Panc1 (cell line): ENCODE data around the gene FBLN2. TPM values are rescaled to one million over a fixed set of nuclear protein-coding genes. Genes with fewer than 3 reads are reported as not detected.

ENCODE experiments used
- ATAC-seq: fragments of 200-7000 bp; cut with Tn5 transposase; 2 replicates; pipeline ENCODE4 v1.9.1; 2020; ENCODE audit warnings: mild to moderate bottlenecking, moderate library complexity
- BruUV-seq: library from RNA; stranded (reverse); fragments of 400-500 nt; replicated peaks from 2 replicates; lab custom pipeline; 2021; lab: Mats Ljungman, UMichigan
- CTCF ChIA-PET: fragments of 300-600 bp; sonication (Branson Sonifier 250); formaldehyde crosslinking; loops from one replicate; lab custom pipeline; 2022; ENCODE audit warnings: antibody characterized with exemption; lab: Charles Lee
- POLR2A ChIA-PET: fragments of 300-600 bp; sonication (Branson Sonifier 250); formaldehyde crosslinking; loops from one replicate; lab custom pipeline; 2022; ENCODE audit warnings: antibody characterized with exemption; lab: Charles Lee
- DNase-seq: peaks from one replicate; pipeline ENCODE4 v3.0.0-alpha.2; 2010; ENCODE audit warnings: low read depth, low spot score
- H3K27ac ChIP-seq: 2 replicates; pipeline ENCODE4 v1.5.1; 2011; ENCODE audit warnings: mild to moderate bottlenecking, low read length, inconsistent platforms
- H3K27me3 ChIP-seq: fragments of 200-500 bp; sonication (Bioruptor generic); 2 replicates; pipeline ENCODE4 v1.6.0; 2014; ENCODE audit warnings: low read length, inconsistent platforms; ENCODE audit not compliant: control insufficient read depth, insufficient read depth
- H3K36me3 ChIP-seq: fragments of 200-500 bp; sonication (Bioruptor generic); 2 replicates; pipeline ENCODE4 v1.5.1; 2014; ENCODE audit warnings: inconsistent platforms, mild to moderate bottlenecking, low read length, moderate library complexity; ENCODE audit not compliant: control insufficient read depth, insufficient read depth
- H3K4me1 ChIP-seq: 2 replicates; pipeline ENCODE4 v1.5.1; 2011; ENCODE audit warnings: inconsistent platforms, mild to moderate bottlenecking, low read length, moderate library complexity; ENCODE audit not compliant: control insufficient read depth, insufficient read depth
- H3K4me3 ChIP-seq, 2 experiments: 2 replicates each; pipeline ENCODE4 v1.5.1; 2011 to 2012; ENCODE audit warnings: low read depth in 2 of 2, low read length in 2 of 2, mild to moderate bottlenecking in 2 of 2, inconsistent platforms in 1 of 2, moderate library complexity in 1 of 2
- H3K9me3 ChIP-seq: fragments of 200-500 bp; sonication (Bioruptor generic); 2 replicates; pipeline ENCODE4 v1.5.1; 2014; ENCODE audit warnings: low read depth, mild to moderate bottlenecking, inconsistent platforms, low read length, moderate library complexity; ENCODE audit not compliant: control insufficient read depth, insufficient read depth
- CTCF ChIP-seq: fragments of 450-650 bp; IDR thresholded peaks from 2 replicates; pipeline ENCODE4 v1.5.1; 2017; ENCODE audit warnings: mild to moderate bottlenecking
- POLR2AphosphoS5 ChIP-seq: IDR thresholded peaks from 2 replicates; pipeline ENCODE4 v1.6.1; 2012; ENCODE audit warnings: mild to moderate bottlenecking, low read depth, low read length, moderate library complexity
- SIN3A ChIP-seq: IDR thresholded peaks from 2 replicates; pipeline ENCODE4 v1.6.1; 2012; ENCODE audit warnings: low read depth, mild to moderate bottlenecking, low read length, moderate library complexity, borderline replicate concordance; ENCODE audit not compliant: insufficient read depth
- TCF7L2 ChIP-seq: IDR thresholded peaks from 2 replicates; pipeline ENCODE4 v1.6.1; 2011; ENCODE audit warnings: mild to moderate bottlenecking, low read depth, low read length, inconsistent platforms
- in situ Hi-C: cut with HindIII; loops from 2 replicates; pipeline ENCODE4 v1.10.0; 2016; ENCODE audit warnings: low sequenced_read_pairs, low pct_unique_long_range_greater_than_20kb
- intact Hi-C: fragments of 100-400 bp; cut with micrococcal nuclease; formaldehyde crosslinking; loops from one replicate; pipeline ENCODE4 v1.10.0; 2022; ENCODE audit not compliant: unreplicated experiment
- total RNA-seq: library from RNA; stranded (reverse); gene quantifications from one replicate; pipeline ENCODE4 v1.2.1, GENCODE V29; 2021; ENCODE audit not compliant: unreplicated experiment
- TF ChIP-seq, protein P1 (sequence below), 2 experiments: IDR thresholded peaks; 2 replicates each; pipeline ENCODE4 v1.6.1; 2011 to 2012; ENCODE audit warnings: low read depth in 2 of 2, control low read depth in 1 of 2, low read length in 1 of 2, mild to moderate bottlenecking in 1 of 2, moderate library complexity in 1 of 2; ENCODE audit not compliant: insufficient read depth in 1 of 2

The FBLN2 gene
- total RNA-seq, 1 experiment from 2014 or later, result 0.44 TPM

DNA sequence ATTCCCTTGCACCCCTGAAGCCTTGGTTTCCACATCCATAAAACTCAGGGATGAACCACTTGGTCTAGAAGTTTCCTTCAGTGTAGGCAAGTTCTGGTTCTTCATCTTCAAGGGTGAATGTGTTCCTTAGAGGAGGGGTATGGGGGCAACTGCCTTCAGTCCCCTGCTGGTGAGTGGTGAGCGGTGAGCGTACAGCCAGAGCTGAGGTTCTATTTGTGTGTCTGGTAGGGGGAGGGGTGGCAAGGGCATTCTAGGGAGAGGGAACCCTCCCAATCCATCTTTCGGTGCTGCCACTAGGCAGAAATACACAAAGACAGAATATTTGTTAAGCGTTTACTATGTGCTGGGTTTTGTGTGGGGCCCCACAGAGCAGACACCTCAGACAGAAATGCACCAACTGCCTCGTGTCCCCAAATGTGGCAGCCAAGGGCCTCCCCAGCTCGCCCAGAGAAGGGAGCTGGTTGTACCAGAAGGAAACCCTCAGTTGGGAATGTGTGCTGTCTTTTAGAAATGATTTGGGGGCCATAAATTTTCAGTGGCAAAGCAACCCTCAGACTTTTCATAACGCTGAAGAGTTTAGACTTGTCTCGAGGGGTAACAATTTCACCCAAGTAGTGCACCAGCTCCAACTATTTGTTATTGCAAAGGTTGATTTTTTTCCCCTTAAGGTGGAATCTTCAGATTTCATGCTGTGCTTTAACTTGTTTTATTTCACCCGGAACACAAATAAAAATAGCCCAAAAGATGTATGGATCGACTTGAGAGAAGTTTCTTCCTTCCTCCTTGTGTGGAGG lies 137.6 kb downstream of the FBLN2 start:
- DNase-seq (no peak), ATAC-seq (no peak)
- intact Hi-C loops, result no loop called here
- no peak for TF ChIP-seq SIN3A
- Histone ChIP-seq H3K4me3 (no peak overlapping the region), H3K36me3 (no peaks in the 10 kb centered on the region), H3K27me3 (no peaks in the 10 kb centered on the region; the same call in 1 of the 2 replicates), H3K27ac (no peak overlapping the region), H3K9me3 (no peaks in the 10 kb centered on the region), H3K4me1 (no peaks in the 10 kb centered on the region)
- CTCF ChIA-PET, result no interaction called here
- in situ Hi-C loops, result no loop called here
- POLR2A ChIA-PET, result no interaction called here
- no TSS peak for BruUV-seq

- TF ChIP-seq CTCF, result no peak
- TF ChIP-seq TCF7L2, result no peak
- TF ChIP-seq, protein P1, sequence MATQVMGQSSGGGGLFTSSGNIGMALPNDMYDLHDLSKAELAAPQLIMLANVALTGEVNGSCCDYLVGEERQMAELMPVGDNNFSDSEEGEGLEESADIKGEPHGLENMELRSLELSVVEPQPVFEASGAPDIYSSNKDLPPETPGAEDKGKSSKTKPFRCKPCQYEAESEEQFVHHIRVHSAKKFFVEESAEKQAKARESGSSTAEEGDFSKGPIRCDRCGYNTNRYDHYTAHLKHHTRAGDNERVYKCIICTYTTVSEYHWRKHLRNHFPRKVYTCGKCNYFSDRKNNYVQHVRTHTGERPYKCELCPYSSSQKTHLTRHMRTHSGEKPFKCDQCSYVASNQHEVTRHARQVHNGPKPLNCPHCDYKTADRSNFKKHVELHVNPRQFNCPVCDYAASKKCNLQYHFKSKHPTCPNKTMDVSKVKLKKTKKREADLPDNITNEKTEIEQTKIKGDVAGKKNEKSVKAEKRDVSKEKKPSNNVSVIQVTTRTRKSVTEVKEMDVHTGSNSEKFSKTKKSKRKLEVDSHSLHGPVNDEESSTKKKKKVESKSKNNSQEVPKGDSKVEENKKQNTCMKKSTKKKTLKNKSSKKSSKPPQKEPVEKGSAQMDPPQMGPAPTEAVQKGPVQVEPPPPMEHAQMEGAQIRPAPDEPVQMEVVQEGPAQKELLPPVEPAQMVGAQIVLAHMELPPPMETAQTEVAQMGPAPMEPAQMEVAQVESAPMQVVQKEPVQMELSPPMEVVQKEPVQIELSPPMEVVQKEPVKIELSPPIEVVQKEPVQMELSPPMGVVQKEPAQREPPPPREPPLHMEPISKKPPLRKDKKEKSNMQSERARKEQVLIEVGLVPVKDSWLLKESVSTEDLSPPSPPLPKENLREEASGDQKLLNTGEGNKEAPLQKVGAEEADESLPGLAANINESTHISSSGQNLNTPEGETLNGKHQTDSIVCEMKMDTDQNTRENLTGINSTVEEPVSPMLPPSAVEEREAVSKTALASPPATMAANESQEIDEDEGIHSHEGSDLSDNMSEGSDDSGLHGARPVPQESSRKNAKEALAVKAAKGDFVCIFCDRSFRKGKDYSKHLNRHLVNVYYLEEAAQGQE (IDR thresholded peaks at IDR 0.05; ENCODE audit: insufficient read depth in 1 of 2, low read depth in 2 of 2, low read length in 1 of 2), result no peak
- no peak for TF ChIP-seq SIN3A
- no peak for TF ChIP-seq POLR2AphosphoS5
These were observed 138.6 kb downstream of the FBLN2 start for GRCh38 chr3:13687517-13687943.

More at GRCh38 chr3:13687517-13687943, 138.6 kb downstream of the FBLN2 start:
- Histone ChIP-seq H3K9me3 (no peaks in the 10 kb centered on the region), H3K27ac (no peak overlapping the region), H3K4me3 (no peak overlapping the region), H3K4me1 (no peaks in the 10 kb centered on the region), H3K36me3 (no peaks in the 10 kb centered on the region), H3K27me3 (no peaks in the 10 kb centered on the region; the same call in 1 of the 2 replicates)
- in situ Hi-C loops (no loop called here), intact Hi-C loops (no loop called here)
- ChIA-PET CTCF (no interaction called here), POLR2A (no interaction called here)
- ATAC-seq (no peak), DNase-seq (no peak)
- no TSS peak for BruUV-seq

Other genes with a start within 250 kb of the FBLN2 start
- 36.8 TPM for gene NUP210, start 128.8 kb upstream of the FBLN2 start, total RNA-seq
- gene HDAC11, start 68.8 kb upstream of the FBLN2 start, total RNA-seq, result 10.6 TPM